ENCODE measurements around the gene TMEM175.
"Not testable (repeated sequence)": the region's sequence is repeated elsewhere in the genome, so short reads cannot be mapped to it uniquely, and the experiment has no call there.

The TMEM175 gene

GRCh38 chr4:917466-917865, 14.8 kb upstream of the TMEM175 start:
- no peaks in the 10 kb centered on the region for H3K27me3 ChIP-seq (ENCODE audit: low read depth, low read length)
- H3K4me3 ChIP-seq (ENCODE audit: low read length) = no peak overlapping the region
- TF ChIP-seq CTCF (IDR thresholded peaks at IDR 0.05; ENCODE audit: low read depth, low read length) = no peak
- TF ChIP-seq EZH2phosphoT487 (IDR thresholded peaks at IDR 0.05; ENCODE audit: low read depth) = no peak
- no peak overlapping the region for H3K4me2 ChIP-seq (ENCODE audit: low read length)
- H3K9ac ChIP-seq (ENCODE audit: low read length) = no peak overlapping the region
- H2AFZ ChIP-seq (ENCODE audit: low read depth, low read length) = no peak overlapping the region
- no peak overlapping the region for H3K27ac ChIP-seq (ENCODE audit: low read length)
- peaks cover 25% of the 10 kb centered on the region for H3K4me1 ChIP-seq (ENCODE audit: low read length)
- 0 out of 2 replicates have a peak, but pooled peaks cover 11% of the 10 kb centered on the region for H3K9me3 ChIP-seq (ENCODE audit: insufficient read depth, low read length)
- peaks cover 78% of the 10 kb centered on the region for H3K79me2 ChIP-seq (ENCODE audit: low read length)
- peaks cover 14% of the 10 kb centered on the region for H3K36me3 ChIP-seq (replicated peaks; ENCODE audit: low read depth, low read length)
- H4K20me1 ChIP-seq (ENCODE audit: insufficient read depth, low read length) = peaks cover 65% of the 10 kb centered on the region

DNA sequence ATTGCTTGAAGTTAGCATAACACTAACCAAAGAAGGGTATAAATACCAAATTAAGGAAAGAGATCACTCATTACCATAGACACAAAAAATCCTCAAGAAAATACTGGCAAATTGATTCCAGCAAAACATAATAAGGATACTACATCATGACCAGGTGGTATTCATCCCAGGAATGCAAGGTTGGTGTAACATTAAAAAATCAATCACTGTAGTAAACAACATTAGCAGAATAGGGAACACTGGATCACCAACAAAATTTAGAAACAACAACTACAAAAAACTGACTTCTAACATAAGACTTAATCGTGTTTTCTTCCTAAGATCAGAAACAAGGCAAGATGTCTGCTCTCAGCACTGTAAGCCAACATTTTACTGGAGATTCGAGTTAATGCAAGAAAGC, 14.3 kb upstream of the TMEM175 start:
- H3K9me3 ChIP-seq (ENCODE audit: insufficient read depth, low read length) = 0 out of 2 replicates have a peak, but pooled peaks cover 11% of the 10 kb centered on the region
- no peaks in the 10 kb centered on the region for H3K27me3 ChIP-seq (ENCODE audit: low read depth, low read length)
- peaks cover 19% of the 10 kb centered on the region for H3K36me3 ChIP-seq (replicated peaks; ENCODE audit: low read depth, low read length)
- H3K4me3 ChIP-seq (ENCODE audit: low read length) = no peak overlapping the region
- no peak overlapping the region for H3K4me2 ChIP-seq (ENCODE audit: low read length)
- H3K79me2 ChIP-seq (ENCODE audit: low read length) = peaks cover 83% of the 10 kb centered on the region
- H3K4me1 ChIP-seq (ENCODE audit: low read length) = peaks cover 25% of the 10 kb centered on the region
- no peak overlapping the region for H3K27ac ChIP-seq (ENCODE audit: low read length)
- TF ChIP-seq EZH2phosphoT487 (IDR thresholded peaks at IDR 0.05; ENCODE audit: low read depth) (no peak), CTCF (IDR thresholded peaks at IDR 0.05; ENCODE audit: low read depth, low read length) (no peak)
- H4K20me1 ChIP-seq (ENCODE audit: insufficient read depth, low read length) = peaks cover 65% of the 10 kb centered on the region
- no peak overlapping the region for H2AFZ ChIP-seq (ENCODE audit: low read depth, low read length)
- H3K9ac ChIP-seq (ENCODE audit: low read length) = no peak overlapping the region

DNA sequence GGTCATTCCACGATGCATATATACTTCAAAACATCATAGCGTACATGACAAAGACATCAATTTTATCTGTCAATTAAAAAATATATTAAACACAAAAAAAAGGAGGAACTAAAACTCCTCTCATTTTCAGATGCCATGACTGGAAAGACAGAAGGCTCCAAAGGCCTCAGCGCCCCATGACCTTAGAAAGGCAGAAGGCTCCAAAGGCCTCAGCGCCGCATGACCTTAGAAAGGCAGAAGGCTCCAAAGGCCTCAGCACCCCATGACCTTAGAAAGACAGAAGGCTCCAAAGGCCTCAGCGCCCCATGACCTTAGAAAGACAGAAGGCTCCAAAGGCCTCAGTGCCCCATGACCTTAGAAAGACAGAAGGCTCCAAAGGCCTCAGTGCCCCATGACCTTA, 13.7 kb upstream of the TMEM175 start:
- Histone ChIP-seq H3K9me3 (ENCODE audit: insufficient read depth, low read length) (0 out of 2 replicates have a peak, but pooled peaks cover 11% of the 10 kb centered on the region), H3K36me3 (replicated peaks; ENCODE audit: low read depth, low read length) (peaks cover 19% of the 10 kb centered on the region), H3K4me1 (ENCODE audit: low read length) (peaks cover 25% of the 10 kb centered on the region), H3K79me2 (ENCODE audit: low read length) (peaks cover 85% of the 10 kb centered on the region), H4K20me1 (ENCODE audit: insufficient read depth, low read length) (peaks cover 59% of the 10 kb centered on the region)
- not testable (repeated sequence) for H3K27me3 ChIP-seq (ENCODE audit: low read depth, low read length); H3K9ac ChIP-seq (ENCODE audit: low read length); H3K4me3 ChIP-seq (ENCODE audit: low read length); H3K27ac ChIP-seq (ENCODE audit: low read length); H2AFZ ChIP-seq (ENCODE audit: low read depth, low read length); H3K4me2 ChIP-seq (ENCODE audit: low read length)

DNA sequence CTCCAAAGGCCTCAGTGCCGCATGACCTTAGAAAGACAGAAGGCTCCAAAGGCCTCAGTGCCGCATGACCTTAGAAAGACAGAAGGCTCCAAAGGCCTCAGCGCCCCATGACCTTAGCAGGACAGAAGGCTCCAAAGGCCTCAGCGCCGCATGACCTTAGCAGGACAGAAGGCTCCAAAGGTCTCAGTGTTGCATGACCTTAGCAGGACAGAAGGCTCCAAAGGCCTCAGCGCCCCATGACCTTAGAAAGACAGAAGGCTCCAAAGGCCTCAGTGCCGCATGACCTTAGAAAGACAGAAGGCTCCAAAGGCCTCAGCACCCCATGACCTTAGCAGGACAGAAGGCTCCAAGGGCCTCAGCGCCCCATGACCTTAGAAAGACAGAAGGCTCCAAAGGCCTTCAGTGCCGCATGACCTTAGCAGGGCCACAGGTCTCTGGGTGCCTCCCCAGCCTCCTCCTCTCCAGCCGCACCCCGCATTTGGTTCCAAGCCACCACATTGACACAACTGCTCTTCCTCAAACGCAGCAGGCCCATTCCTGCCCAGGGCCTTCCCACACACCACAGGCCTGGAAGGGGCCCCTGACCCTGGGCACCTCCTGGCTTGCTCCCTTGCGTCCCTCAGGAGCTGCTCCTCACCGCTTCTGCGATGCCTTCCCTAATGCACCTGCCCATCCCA, 13.1 kb upstream of the TMEM175 start:
- H3K4me2 ChIP-seq (ENCODE audit: low read length); H2AFZ ChIP-seq (ENCODE audit: low read depth, low read length); H3K4me3 ChIP-seq (ENCODE audit: low read length); H3K27ac ChIP-seq (ENCODE audit: low read length); H3K27me3 ChIP-seq (ENCODE audit: low read depth, low read length); H3K9ac ChIP-seq (ENCODE audit: low read length): not testable (repeated sequence)
- Histone ChIP-seq H3K9me3 (ENCODE audit: insufficient read depth, low read length) (0 out of 2 replicates have a peak, but pooled peaks cover 11% of the 10 kb centered on the region), H4K20me1 (ENCODE audit: insufficient read depth, low read length) (peaks cover 58% of the 10 kb centered on the region), H3K36me3 (replicated peaks; ENCODE audit: low read depth, low read length) (peaks cover 19% of the 10 kb centered on the region), H3K79me2 (ENCODE audit: low read length) (peaks cover 86% of the 10 kb centered on the region), H3K4me1 (ENCODE audit: low read length) (peaks cover 28% of the 10 kb centered on the region)

DNA sequence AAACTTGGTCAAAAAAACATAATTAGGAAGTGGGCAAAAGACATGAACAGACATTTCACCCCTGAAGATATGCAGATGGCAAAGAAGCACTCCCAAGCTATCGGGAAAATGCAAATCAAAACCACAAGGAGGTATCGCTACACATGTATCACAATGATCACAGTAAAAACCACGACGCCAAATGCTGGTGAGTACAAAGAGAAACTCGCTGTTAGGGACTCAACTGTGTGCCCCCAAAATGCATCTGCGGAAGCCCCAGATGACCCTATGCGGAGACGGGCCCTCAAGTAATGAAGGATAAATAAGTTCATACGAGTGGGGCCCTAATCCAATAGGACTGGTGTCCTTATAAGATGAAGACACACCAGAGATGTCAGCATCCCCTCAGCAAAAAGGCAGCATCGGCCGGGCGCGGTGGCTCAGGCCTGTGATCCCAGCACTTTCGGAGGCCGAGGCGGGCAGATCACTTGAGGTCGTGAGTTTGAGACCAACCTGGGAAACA, 10.4 kb upstream of the TMEM175 start:
- Histone ChIP-seq H3K9ac (ENCODE audit: low read length) (no peak overlapping the region), H3K4me2 (ENCODE audit: low read length) (peak overlapping the region; percentile 8), H4K20me1 (ENCODE audit: insufficient read depth, low read length) (peaks cover 55% of the 10 kb centered on the region), H3K27ac (ENCODE audit: low read length) (no peak overlapping the region), H2AFZ (ENCODE audit: low read depth, low read length) (no peak overlapping the region), H3K4me1 (ENCODE audit: low read length) (peaks cover 22% of the 10 kb centered on the region), H3K4me3 (ENCODE audit: low read length) (no peak overlapping the region), H3K27me3 (ENCODE audit: low read depth, low read length) (no peaks in the 10 kb centered on the region), H3K9me3 (ENCODE audit: insufficient read depth, low read length) (0 out of 2 replicates have a peak, but pooled peaks cover 11% of the 10 kb centered on the region), H3K36me3 (replicated peaks; ENCODE audit: low read depth, low read length) (peaks cover 19% of the 10 kb centered on the region), H3K79me2 (ENCODE audit: low read length) (peaks cover 81% of the 10 kb centered on the region)
- TF ChIP-seq EZH2phosphoT487 (IDR thresholded peaks at IDR 0.05; ENCODE audit: low read depth) (no peak), CTCF (IDR thresholded peaks at IDR 0.05; ENCODE audit: low read depth, low read length) (no peak)
